Measurements from ENCODE around the gene ARID5A.

The ARID5A gene

GRCh38 chr2:96535331-96535730 is 1.2 kb upstream of the ARID5A start:
- no peak overlapping the region for H3K4me3 ChIP-seq (ENCODE audit: control insufficient read depth, low read depth, low read length)
- no peak for TF ChIP-seq CTCF (conservative IDR thresholded peaks at IDR 0.05; ENCODE audit: control insufficient read depth, insufficient read depth, low read depth, low read length)

DNA sequence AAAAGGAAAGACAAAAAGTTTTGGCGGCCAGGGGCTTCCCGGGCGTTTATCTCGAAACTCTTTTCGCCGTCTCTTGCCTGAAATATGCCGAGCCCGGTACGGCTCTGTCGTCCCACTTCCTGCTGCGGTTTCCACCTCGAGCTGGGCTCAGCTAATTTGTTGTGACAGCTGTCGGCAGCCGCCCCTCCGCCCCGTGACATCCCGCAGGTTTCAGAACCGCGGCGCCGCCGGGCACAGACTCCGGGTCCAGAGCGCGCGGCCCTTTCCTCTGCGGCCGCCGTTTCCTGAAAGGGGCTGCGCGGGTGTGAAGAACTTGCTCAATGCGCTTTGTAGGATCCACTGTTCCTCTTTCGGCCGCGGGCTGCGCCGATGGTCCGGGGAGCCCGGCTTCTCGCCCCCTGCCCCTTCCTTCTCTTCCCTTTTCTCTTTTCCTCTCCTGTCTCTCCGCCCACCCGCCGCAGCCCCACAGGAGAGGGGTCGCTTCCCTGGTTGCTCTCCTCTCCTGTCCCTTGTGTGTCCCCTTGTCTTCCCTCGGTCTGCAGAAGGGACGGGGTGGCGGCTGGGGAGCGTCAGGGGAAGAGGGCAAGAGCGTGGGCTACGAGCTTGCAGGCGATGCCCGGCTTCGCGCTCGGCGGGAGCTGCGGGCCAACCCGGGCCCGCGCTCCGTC is 648 bp downstream of the ARID5A start:
- peak overlapping the region; percentile 60 for H3K4me3 ChIP-seq (ENCODE audit: control insufficient read depth, low read depth, low read length)
- peak; percentile 30 for DNase-seq (ENCODE audit: low read depth)
- TF ChIP-seq CTCF (conservative IDR thresholded peaks at IDR 0.05; ENCODE audit: control insufficient read depth, insufficient read depth, low read depth, low read length), result no peak

More at GRCh38 chr2:96535331-96535730, 1.2 kb upstream of the ARID5A start:
- no peak for DNase-seq (ENCODE audit: low read depth)

- H3K4me3 ChIP-seq (ENCODE audit: control insufficient read depth, low read depth, low read length), result peak overlapping the region; percentile 60
- no peak for DNase-seq (ENCODE audit: low read depth)
These were observed 1.4 kb downstream of the ARID5A start for GRCh38 chr2:96537734-96538486.

DNA sequence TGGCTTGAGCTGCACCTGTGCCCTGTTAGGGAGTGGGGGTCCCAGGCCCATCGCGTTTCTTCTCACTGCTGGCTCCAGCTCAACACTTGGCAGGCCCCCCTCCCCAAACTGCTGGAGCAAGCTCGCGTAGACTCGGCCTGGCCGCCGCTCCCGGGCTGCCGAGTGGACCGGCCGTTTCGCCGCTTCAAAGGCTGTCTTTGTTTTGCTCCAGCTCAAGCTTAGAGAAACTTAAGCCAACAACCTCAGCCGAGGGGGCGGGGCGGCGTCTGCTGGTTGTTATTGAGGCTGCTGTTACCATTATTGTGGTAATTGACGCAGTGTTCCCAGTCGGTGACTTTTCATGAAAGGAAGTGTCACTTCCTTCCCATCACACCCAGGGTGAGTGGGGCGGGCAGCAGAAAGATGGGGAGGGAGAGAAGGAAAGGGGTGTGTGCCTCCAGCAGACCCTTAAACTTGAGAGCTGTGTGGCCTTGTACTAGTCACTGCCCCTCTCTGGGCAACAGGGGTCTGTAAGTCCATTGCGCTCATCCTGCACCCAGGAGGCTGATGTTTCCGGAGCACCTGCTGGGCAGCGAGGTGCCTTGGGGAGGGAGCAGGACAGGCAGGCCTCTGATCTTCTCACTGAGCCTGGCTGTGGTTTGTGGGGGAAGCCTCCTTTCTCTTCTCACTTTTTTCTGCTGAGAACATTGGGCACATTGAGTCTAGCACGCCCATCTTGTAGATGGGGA is 2.1 kb downstream of the ARID5A start:
- no peak for DNase-seq (ENCODE audit: low read depth)
- H3K4me3 ChIP-seq (ENCODE audit: control insufficient read depth, low read depth, low read length), result no peak overlapping the region
- TF ChIP-seq CTCF (conservative IDR thresholded peaks at IDR 0.05; ENCODE audit: control insufficient read depth, insufficient read depth, low read depth, low read length), result no peak

More at GRCh38 chr2:96537734-96538486, 1.4 kb downstream of the ARID5A start:
- no peak for TF ChIP-seq CTCF (conservative IDR thresholded peaks at IDR 0.05; ENCODE audit: control insufficient read depth, insufficient read depth, low read depth, low read length)

- no peak overlapping the region for H3K4me3 ChIP-seq (ENCODE audit: control insufficient read depth, low read depth, low read length)
- no peak for TF ChIP-seq CTCF (conservative IDR thresholded peaks at IDR 0.05; ENCODE audit: control insufficient read depth, insufficient read depth, low read depth, low read length)
- no peak for DNase-seq (ENCODE audit: low read depth)
These were observed 2.8 kb downstream of the ARID5A start for GRCh38 chr2:96539215-96539920.

DNA sequence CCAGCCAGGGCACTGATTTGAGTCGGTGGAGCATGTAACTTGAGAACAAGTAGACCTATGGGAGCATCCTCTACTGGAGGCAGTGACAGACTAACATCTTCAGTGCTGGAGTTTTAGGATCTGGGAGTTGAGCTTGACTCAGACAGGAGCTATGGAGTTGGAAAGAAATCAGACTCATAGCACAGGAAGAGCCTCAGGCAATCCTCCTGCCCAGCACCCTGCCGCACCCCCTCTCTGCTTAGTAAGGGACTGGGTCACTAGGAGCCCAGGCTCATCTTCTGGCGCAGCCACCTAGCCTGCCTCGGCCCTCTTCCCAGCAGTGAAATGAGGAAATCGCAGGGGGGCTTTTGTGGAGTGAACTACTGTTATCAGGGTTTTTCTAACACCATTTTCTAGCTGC is 3.6 kb downstream of the ARID5A start:
- DNase-seq (ENCODE audit: low read depth), result peak; percentile 55

More for the DNA sequence above, 3.6 kb downstream of the ARID5A start:
- no peak overlapping the region for H3K4me3 ChIP-seq (ENCODE audit: control insufficient read depth, low read depth, low read length)
- no peak for TF ChIP-seq CTCF (conservative IDR thresholded peaks at IDR 0.05; ENCODE audit: control insufficient read depth, insufficient read depth, low read depth, low read length)

Data from fibroblast of mammary gland (primary cell).